HG03565 (cell line): ENCODE measurements around the gene YEATS2.
A peak's percentile ranks its signal among the peaks of the same experiment; 100 is the strongest.
"Not testable (repeated sequence)": the region's sequence is repeated elsewhere in the genome, so short reads cannot be mapped to it uniquely, and the experiment has no call there.

Source experiments
- ATAC-seq: cut with Tn5 transposase; IDR thresholded peaks from one replicate; pipeline ENCODE4 v1.9.1; 2021; ENCODE audit warnings: mild to moderate bottlenecking, moderate library complexity; ENCODE audit not compliant: unreplicated experiment

Gene YEATS2

DNA sequence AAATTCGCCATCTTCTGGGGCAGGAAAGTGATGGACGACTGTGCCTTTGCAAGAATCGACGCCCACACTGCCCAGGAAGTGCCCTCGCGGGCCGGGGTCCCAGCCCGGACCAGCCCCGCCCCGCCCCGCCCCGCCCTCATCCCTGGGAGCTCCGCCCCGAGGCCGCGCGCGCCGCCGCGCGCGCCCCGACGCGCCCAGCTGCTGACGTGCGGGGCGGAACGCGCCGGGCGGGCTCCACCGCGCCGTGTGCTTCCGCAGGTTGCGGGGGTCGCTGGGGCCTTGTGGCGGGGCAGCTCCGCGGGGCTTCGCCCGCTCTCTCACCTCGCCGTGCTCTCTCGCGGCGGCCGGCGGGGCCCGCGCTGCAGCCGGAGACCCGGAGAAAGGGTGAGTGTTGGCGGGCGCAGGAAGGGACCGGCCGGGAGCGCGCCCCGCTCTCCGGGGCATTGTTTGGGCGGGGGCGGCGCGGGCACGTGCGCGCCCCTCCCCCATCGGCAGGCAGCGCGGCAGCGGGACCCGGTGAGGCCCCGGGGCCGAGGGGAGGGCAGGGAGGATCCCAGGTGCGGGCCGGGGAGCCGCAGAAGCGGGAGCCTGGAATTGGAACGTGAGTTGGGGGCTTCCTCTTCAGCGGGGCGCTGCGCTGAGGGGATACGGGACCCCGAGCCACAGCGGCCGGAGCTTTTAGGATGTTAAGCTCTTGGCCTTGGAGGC, at the start of gene YEATS2:
Gene YEATS2, plus strand, starts transcription at position 188 of the 708 bp plus-strand sequence. CDS start 17,366 bp downstream, outside the sequence.
- peak; percentile 61 for ATAC-seq

- ATAC-seq, result no peak
Observed at GRCh38 chr3:183650554-183650953, 47.0 kb upstream of the YEATS2 start.

DNA sequence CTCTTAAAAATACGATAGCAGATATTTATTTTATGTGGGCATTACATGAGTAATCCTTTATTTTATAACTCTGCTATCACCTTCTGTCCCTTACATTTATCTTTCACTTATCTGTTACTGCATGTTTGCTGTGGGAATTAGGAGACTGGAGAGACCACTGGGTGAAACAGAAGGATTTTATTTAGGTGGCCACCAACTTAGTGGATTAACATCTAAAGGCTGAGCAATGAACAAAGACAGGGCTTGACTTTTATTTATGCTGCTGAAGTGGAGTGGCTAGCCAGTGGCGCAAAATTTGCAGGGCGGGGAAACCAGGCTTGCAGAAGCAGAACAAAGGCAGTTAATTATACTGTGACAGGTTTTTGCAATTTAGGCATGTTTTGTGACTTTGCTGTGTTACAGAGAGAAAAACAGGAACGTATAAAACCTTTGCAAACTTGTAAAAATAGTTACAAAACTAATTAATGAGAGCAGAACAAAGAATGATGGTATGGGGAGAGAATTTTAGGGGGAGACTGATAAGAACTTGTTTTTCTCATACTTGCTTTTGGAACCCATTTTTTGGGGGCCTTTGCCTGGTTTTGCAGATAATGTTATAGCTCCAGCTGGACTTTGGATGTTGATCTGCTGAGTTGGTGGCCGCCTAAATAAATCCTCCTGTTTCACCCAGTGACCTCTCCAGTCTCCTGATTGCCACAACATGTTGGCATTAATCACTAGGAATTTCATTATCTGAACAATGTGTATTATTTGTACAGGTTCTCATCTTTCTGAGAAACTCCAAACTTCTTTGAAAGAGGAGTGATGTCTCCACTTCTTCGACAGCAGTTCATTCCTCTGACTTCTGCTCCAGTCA, 44.2 kb upstream of the YEATS2 start:
- no peak for ATAC-seq

DNA sequence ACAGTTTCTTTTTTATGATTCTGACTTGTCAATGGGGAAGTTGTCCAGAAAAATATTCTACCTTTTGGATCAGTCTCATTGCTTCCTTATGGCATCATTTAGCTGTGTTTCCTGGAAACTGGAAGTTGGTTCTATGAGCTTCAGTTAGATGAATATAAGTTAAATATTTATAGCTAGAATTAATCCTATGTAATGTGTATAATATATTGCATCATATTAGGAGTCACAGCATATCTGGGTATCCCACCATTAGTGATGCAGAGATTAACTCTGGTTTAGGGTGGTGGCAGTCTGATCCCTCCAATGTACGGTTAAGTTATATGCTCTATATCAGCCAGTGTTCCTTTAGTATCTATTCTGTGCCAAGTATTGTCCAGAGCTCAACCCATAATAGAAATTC, 42.9 kb upstream of the YEATS2 start:
- ATAC-seq, result no peak

GRCh38 chr3:183662099-183662498, 35.5 kb upstream of the YEATS2 start:
- no peak for ATAC-seq

DNA sequence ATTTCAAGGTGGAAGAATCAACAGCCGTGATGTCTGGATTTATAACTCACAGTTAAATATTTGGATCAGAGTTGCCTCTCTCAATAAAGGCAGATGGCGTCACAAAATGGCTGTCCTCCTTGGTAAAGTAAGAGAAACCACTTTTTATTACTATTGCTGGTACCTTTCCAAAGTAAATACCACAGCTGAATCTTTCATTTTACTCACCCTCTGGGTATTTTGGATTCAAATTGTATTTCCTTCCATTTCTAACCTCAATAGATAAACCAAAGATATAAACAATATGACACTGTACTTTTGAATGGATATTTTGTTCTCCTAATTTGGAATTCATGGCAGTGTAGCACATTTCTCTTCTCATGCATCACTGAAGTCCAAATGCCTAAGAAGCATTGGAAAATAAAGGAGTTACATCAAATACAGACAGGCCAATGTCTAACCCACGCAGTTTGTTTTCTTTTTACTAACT, 32.6 kb upstream of the YEATS2 start:
- ATAC-seq, result no peak

GRCh38 chr3:183680061-183680460, 17.5 kb upstream of the YEATS2 start:
- ATAC-seq, result no peak

- no peak for ATAC-seq
Observed at GRCh38 chr3:183687705-183688104, 9.9 kb upstream of the YEATS2 start.

- ATAC-seq, result no peak
Observed at GRCh38 chr3:183688874-183689273, 8.7 kb upstream of the YEATS2 start.

GRCh38 chr3:183689621-183690020, 8.0 kb upstream of the YEATS2 start:
- not testable (repeated sequence) for ATAC-seq

GRCh38 chr3:183690402-183690995, 7.1 kb upstream of the YEATS2 start:
- no peak for ATAC-seq

GRCh38 chr3:183692436-183692835, 5.2 kb upstream of the YEATS2 start:
- ATAC-seq, result no peak

DNA sequence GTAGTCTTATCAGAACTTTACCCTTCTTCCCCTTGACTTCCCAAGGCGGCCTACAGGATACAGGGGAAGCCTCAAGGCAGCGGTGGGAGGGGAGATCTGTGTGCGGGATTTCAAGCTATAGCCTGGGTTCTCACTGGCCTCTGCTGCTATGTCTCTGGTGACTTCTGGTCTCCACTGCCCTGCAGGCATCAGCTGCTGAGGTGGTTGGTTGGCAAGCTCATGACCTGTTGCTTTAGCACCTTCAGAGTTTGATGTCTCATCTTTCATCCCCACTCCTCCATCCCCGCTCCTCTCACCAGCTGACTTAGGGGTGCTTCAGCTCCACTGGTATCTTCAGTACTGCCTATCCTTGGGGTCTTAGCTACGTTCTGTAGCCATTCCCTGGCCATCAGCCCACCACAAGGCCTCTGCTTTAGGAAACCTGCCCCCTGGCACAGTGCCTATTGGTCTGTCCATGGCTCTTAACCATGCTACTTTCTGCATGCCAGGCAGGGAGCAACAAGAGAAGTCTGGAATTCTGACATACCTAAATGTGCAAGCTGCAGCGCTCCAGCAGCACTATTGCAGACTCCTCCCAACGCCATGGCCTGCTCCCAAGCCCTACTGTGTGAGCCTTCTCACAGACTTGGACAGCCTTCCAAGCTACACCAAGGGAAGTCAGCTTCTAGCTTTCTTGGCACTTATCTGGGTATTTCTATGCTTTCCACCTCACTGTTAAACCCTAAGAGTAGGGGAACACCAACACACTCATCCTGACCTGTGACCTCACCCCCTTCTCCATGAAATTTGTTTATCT, 1.8 kb upstream of the YEATS2 start:
- ATAC-seq, result no peak

GRCh38 chr3:183697123-183697609, 431 bp upstream of the YEATS2 start:
- peak; percentile 6 for ATAC-seq

GRCh38 chr3:183698318-183698751, 738 bp downstream of the YEATS2 start:
- peak; percentile 4 for ATAC-seq

DNA sequence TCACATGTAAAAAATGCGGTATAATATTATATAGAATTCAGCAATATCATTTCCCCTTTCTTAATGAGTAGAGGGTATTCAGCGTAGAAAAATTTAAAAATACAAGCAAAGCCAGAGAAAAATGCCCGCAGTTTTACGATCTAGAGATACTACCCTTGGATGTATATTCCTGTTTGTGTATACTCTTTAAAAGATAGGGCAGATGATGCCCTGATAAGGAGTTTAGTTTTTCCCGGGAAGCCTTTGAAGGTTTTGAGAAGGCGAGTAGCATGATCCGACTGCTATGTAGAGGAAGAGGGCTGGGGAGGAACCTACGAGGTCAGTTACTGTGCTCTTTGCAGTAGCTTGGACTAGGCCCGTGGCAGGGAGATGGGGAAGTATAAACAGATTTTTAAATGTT, 1.2 kb downstream of the YEATS2 start:
- ATAC-seq, result no peak

DNA sequence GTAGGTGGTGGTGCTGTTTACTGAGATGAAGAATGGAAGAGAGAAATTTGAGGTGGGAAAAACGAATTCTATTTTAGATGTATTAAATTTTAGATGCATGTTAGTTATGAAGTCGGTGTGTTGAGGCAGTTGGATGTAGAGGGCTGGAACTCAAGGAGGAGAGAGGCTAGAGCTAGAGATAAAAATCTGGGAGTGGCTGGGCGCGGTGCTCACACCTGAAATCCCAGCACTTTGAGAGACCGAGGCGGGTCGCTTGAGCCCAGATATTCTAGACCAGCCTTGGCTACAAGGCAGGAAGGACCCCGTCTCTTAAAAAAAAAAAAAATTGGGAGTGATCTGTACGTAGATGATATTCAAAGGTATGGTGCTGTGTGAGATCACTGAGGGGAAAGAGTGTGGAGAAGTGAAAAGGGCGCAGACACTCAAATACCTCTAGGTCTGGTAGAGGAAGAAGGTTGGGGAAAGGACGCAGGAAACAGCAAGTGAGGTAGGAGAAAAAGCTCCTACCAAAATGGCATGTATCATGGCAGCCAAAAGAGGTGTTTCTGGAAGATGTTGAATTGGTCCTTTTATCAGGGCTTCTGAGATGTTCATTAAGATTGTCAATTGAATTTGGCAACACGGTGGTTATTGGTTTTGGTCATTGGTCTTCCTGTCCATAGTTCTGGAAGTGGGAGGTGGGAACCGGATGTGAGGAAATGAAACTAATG, 1.8 kb downstream of the YEATS2 start:
- ATAC-seq, result no peak

GRCh38 chr3:183701744-183702143, 4.1 kb downstream of the YEATS2 start:
- ATAC-seq, result no peak

DNA sequence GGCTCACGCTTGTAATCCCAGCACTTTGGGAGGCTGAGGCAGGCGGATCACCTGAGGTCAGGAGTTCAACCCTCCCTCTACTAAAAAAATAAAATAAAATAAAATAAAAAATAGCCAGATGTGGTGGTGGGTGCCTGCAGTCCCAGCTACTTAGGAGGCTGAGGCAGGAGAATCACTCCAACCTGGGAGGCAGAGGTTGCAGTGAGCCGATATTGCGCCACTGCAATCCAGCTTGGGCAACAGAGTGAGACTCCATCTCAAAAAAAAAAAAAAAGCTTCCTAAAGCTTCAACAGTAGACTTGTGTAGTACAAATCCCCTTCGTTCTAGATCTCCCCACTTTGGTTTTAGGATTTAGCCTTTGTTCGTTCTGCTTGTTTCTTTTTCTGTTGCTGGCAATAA, 6.3 kb downstream of the YEATS2 start:
- not testable (repeated sequence) for ATAC-seq

DNA sequence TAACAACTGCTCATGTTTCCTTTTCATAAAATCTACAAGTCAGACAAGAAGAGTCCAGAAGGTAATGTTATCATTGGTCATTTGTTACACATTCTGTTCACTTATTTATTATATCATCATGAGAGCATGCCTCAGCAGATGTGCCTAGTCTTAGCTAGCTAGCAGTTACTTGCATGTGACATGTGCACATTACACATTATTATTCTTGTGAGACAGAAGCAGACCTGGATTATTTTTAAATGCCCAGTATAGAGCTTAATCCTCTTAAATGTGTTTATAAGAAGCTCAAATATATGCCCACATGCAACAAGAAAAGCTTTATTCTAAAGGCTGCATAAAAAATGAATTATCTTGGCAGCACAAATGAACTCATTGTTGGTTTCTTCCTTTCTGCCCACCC, 12.6 kb downstream of the YEATS2 start:
- ATAC-seq, result no peak
